GM19463 (cell line): Measurements from ENCODE around the gene CCDC83.
"Not testable (repeated sequence)": the region's sequence is repeated elsewhere in the genome, so short reads cannot be mapped to it uniquely, and the experiment has no call there.

Source experiments
- ATAC-seq: cut with Tn5 transposase; IDR thresholded peaks from one replicate; pipeline ENCODE4 v1.9.1; 2021; ENCODE audit warnings: mild to moderate bottlenecking, moderate library complexity; ENCODE audit not compliant: unreplicated experiment

Gene CCDC83

GRCh38 chr11:85886089-85887056 lies 31.2 kb downstream of the CCDC83 start:
- no peak for ATAC-seq

- ATAC-seq, result no peak
These were observed 33.9 kb downstream of the CCDC83 start for GRCh38 chr11:85889108-85889507.

- ATAC-seq, result no peak
These were observed 34.7 kb downstream of the CCDC83 start for GRCh38 chr11:85889676-85890579.

DNA sequence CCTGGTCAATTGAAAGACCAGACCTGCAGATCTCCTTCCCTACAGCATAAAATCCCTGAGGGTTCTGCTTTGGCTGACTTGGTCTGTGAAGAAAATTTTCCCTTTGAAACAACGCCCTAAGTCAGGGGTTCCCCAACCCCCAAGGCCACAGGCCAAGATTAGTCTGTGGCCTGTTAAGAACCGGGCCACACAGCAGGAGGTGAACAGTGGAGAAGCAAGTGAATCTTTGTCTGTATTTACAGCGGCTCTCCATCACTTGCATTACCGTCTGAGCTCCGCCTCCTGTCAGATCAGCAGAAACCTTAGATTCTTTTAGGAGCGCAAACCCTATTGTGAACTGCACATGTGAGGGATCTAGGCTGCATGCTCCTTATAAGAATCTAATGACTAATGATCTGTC lies 38.2 kb downstream of the CCDC83 start:
- no peak for ATAC-seq

GRCh38 chr11:85896876-85897275 lies 41.7 kb downstream of the CCDC83 start:
- no peak for ATAC-seq

DNA sequence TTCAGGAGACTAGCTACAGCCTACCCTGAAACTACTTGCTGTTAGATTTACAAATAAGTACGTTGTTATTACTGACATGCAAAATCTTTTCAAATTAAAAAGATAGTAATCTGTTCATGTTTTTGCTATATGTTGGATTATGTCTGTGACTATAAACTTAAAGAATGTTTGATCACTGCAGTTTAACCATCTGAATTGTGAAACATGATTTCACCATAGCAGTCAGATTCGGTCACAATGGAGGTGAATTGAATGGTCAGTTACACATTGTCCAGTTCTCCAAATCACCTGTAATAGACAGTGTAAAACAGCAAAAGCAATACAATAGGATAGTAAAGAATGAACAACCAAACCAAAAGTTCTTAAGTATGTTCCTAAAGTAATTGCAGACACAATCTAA lies 43.3 kb downstream of the CCDC83 start:
- no peak for ATAC-seq

DNA sequence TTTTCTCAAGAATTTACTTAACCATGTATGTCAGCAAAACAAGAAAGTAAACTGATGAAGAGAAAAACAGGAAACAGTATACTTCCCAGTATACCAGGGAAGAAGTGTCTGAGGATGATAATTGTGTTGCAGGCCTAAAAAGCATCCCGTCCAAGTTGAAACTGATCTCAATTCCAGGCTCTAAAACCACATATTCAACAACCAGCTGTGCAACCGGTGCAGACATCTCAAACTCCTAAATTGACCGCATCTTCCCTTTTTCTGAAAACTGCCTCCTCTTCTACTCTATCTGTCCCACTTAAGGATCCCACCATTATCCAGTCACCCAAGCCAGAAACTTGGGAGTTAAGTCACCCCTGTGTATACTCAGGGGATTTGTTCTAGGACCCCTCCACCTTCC lies 47.2 kb downstream of the CCDC83 start:
- no peak for ATAC-seq

GRCh38 chr11:85903406-85903805 lies 48.2 kb downstream of the CCDC83 start:
- no peak for ATAC-seq

DNA sequence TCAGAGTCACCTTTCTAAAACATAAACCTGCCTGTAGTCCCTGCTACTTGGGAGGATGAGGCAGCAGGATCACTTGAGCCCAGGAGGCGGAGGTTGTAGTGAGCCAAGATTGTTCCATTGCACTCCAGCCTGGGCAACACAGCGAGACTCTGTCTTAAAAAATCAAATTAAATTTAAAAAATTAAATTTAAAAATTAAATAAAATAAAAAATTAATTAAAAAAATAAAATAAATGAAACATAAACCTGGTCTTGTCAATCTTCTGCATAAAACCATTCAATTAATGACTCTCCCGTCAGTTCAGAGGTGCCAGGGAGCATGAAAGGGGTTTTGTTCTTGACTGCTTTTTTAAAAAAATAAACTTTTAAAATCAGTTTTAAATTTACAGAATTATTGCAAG lies 48.6 kb downstream of the CCDC83 start:
- ATAC-seq, result no peak

GRCh38 chr11:85912414-85912813 lies 57.2 kb downstream of the CCDC83 start:
- ATAC-seq, result no peak

DNA sequence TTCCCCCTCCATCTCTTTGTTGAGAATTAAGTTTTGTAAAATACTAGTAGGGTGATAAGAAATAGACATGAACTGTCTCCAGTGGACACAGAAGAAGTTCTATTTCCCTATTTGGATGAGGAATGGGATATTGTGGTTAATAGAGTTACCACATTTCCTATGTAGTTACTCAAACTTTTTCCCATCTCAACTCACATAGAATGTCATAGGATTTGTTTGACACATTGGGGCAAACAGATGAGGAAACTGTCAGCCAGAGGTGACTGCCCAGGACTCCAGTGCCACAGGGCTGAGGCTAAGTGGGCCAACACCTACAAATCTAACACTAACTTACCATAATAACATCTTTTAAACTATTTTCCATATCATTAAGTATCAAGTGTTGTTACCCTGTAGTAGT lies 58.3 kb downstream of the CCDC83 start:
- no peak for ATAC-seq

- no peak for ATAC-seq
These were observed 59.2 kb downstream of the CCDC83 start for GRCh38 chr11:85914425-85914824.

GRCh38 chr11:85918910-85919794 lies 64.0 kb downstream of the CCDC83 start:
- no peak for ATAC-seq

GRCh38 chr11:85922367-85922766 lies 67.2 kb downstream of the CCDC83 start:
- peak; percentile 95 for ATAC-seq

- ATAC-seq, result no peak
These were observed 68.3 kb downstream of the CCDC83 start for GRCh38 chr11:85923455-85923854.

- ATAC-seq, result not testable (repeated sequence)
These were observed 71.6 kb downstream of the CCDC83 start for GRCh38 chr11:85926653-85927214.

DNA sequence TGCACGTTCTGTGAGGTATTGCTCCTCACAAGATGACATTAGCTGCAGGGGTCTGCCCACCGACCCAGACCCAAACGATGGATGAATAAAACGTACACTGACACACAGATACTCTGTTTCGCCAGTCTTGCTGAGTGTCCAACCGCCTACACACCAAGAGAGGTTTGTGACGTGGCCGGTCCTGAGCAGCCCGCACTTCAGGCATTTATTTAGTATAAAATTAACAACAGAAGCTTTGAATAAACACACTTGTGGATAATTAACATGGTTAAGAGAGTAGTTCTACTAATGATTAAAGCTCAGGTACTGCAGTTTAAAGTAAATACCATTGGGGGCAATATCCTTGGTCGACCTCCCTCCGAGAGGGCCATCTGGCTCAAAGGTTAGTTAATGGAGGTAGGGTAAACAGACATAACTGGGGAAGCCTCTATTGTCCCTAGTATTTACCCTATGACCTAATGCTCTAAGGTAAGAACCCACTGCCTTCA lies 75.7 kb downstream of the CCDC83 start:
- ATAC-seq, result no peak

DNA sequence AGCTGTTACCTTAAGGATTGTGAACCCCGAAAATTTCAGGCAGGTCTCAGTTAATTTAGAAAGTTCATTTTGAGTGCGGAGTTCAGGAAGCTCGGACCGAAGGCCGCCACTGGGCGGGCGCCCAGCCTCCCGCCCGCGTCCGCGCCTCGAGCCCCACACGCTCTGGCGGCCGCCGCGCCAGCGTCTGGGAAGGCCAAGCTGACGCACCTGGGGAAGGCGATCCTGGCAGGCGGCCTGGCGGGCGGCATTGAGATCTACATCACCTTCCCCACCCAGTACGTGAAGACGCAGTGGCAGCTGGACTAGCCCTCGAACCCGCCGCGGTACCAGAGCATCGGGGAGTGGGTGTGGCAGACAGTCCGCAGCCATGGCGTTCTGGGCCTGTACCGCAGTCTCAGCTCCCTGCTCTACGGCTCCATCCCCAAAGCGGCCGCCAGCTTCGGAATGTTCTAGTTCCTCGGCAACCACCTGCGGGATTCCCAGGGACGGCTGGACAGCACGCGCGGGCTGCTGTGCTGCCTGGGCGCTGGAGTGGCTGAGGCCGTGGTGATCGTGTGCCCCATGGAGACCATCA lies 79.5 kb downstream of the CCDC83 start:
- no peak for ATAC-seq

DNA sequence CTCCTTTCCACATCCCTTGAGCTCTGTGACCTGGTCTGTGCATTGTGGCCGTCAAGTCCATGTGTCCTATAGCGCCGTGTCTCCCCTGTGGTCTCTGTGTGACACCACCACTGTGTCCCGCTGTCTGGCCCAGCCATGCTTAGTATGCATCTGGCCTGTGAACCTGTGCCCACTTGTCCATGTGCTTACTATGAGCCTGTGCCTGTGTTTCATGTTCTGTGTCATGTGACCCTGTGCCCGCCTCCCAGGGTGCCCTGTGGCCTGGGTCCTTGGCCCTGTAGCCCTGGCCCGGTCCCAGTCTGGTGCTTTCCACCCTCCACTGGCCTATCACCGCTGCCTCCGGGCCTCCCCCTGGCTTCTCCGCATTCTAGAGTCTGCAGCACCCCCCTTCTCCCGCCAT lies 80.6 kb downstream of the CCDC83 start:
- no peak for ATAC-seq

DNA sequence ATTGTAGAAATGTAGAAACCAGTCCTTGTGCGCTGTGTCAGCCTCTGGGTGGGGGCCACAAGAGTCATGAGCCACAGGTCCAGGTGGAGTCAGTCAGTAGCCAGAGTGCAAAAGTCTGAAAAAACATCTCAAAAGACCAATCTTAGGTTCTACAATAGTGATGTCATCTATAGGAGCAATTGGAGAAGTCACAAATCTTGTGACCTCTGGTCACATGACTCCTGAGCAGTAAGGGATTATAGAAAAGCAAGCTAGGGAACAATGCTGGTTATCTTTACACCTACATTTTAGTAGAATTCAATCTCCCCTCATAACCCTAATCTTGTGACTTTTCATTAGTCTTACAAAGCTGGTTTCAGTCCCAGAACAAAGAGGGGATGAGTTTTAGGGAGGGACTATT lies 82.7 kb downstream of the CCDC83 start:
- no peak for ATAC-seq
